A549 (cell line): ENCODE data around the gene EEIG1.
A peak's percentile ranks its signal among the peaks of the same experiment; 100 is the strongest.

ENCODE experiments used
- BHLHE40 ChIP-seq: IDR thresholded peaks from 2 replicates; pipeline ENCODE4 v1.6.1; 2012; ENCODE audit warnings: low read depth, low read length, inconsistent platforms
- CTCF ChIP-seq: fragments of >200 bp; sonication (Bioruptor Twin); formaldehyde crosslinking; IDR thresholded peaks from 3 replicates; pipeline ENCODE4 v1.5.1; 2016
- FOSB ChIP-seq: fragments of 250-450 bp; sonication (Bioruptor Pico); IDR thresholded peaks from 2 replicates; pipeline ENCODE4 v1.5.0; 2020; ENCODE audit warnings: mild to moderate bottlenecking, moderate library complexity
- HDAC2 ChIP-seq: fragments of 200-600 bp; sonication (generic); IDR thresholded peaks from 2 replicates; pipeline ENCODE4 v1.6.1; 2016
- HEYL ChIP-seq: fragments of 250-450 bp; sonication (Bioruptor Pico); IDR thresholded peaks from 2 replicates; pipeline ENCODE4 v1.8.0; 2021; ENCODE audit warnings: mild to moderate bottlenecking, moderate library complexity
- MAZ ChIP-seq: fragments of 150-350 bp; IDR thresholded peaks from 2 replicates; pipeline ENCODE4 v1.6.1; 2014; ENCODE audit warnings: antibody characterized with exemption, low read depth, low read length, borderline replicate concordance
- PHF8 ChIP-seq: fragments of 200-600 bp; sonication (generic); IDR thresholded peaks from 2 replicates; pipeline ENCODE4 v1.6.1; 2016; ENCODE audit warnings: low read depth, mild to moderate bottlenecking, antibody characterized with exemption, moderate library complexity, borderline replicate concordance
- POLR2A ChIP-seq: IDR thresholded peaks from 2 replicates; pipeline ENCODE4 v1.6.1; 2012; ENCODE audit warnings: mild to moderate bottlenecking, low read length
- POLR2AphosphoS2 ChIP-seq: conservative IDR thresholded peaks from 2 replicates; pipeline ENCODE4 v1.6.1; 2012; ENCODE audit warnings: low read length, improper control_type of control experiment, inconsistent platforms
- RARB ChIP-seq: fragments of 250-450 bp; sonication (Bioruptor Pico); IDR thresholded peaks from 2 replicates; pipeline ENCODE4 v1.8.0; 2021; ENCODE audit warnings: mild to moderate bottlenecking, moderate library complexity
- REST ChIP-seq: fragments of 200-600 bp; sonication (generic); IDR thresholded peaks from 2 replicates; pipeline ENCODE4 v1.6.1; 2016; ENCODE audit warnings: antibody characterized with exemption, mild to moderate bottlenecking, moderate library complexity
- RFX5 ChIP-seq: fragments of 450-650 bp; IDR thresholded peaks from 2 replicates; pipeline ENCODE4 v1.7.1; 2014; ENCODE audit warnings: antibody characterized with exemption, mild to moderate bottlenecking, moderate library complexity
- ZSCAN20 ChIP-seq: fragments of 250-450 bp; sonication (Bioruptor Pico); IDR thresholded peaks from 2 replicates; pipeline ENCODE4 v1.8.0; 2022; ENCODE audit warnings: mild to moderate bottlenecking, moderate library complexity

- TF ChIP-seq BHLHE40 (no peak), CTCF (no peak), MAZ (no peak), HEYL (CRISPR knock-in tag) (no peak), RFX5 (no peak), ZSCAN20 (CRISPR knock-in tag) (peak; percentile 3; the same call in 1 of the 2 replicates), POLR2AphosphoS2 (no peak), POLR2A (no peak), REST (no peak), HDAC2 (no peak), FOSB (CRISPR knock-in tag) (no peak), RARB (CRISPR knock-in tag) (no peak), PHF8 (no peak)
These were observed 30.5 kb upstream of the EEIG1 start for GRCh38 chr9:128011071-128011817.
